KBM-7 (cell line): ENCODE results near the gene CNTNAP4.

Experiments used
- DNase-seq: peaks from one replicate; pipeline ENCODE4 v3.0.0-alpha.2; 2015
- in situ Hi-C: fragments of 300-500 bp; cut with MboI; formaldehyde crosslinking; loops from 2 replicates; pipeline ENCODE4 v1.14.3; 2020; ENCODE audit warnings: low sequenced_read_pairs, low pct_unique_long_range_greater_than_20kb, mixed read lengths

Gene CNTNAP4

DNA sequence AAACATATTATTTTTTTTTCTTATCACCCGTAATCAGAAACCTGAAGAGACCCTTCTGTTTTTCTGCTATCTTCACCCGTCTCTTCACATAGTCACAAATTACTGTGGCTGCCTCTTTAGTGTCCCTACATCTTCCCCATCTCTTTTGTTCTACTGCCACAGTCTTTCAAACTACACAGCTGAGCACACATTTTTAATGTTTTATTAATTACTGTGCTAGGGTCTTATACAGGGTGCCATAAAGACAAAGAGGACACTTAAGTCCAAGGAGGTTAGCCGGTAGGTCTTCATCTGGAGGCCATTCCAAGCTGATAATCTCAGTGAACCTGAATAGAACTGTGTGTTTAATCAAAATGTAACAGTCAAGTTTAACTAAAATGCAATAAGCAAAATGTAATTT is 20.7 kb downstream of the CNTNAP4 start:
- no peak for DNase-seq
- in situ Hi-C loops: no loop called here

- in situ Hi-C loops: loop anchor here (25.0 kb wide), 1 partner anchor 109 kb away; no protein-coding TSS in a partner anchor
- DNase-seq: no peak
Observed at GRCh38 chr16:76303637-76304314, 26.6 kb downstream of the CNTNAP4 start.

- no peak for DNase-seq
- in situ Hi-C loops: loop anchor here (25.0 kb wide), 1 partner anchor 103 kb away; no protein-coding TSS in a partner anchor
Observed at GRCh38 chr16:76309639-76310335, 32.6 kb downstream of the CNTNAP4 start.

DNA sequence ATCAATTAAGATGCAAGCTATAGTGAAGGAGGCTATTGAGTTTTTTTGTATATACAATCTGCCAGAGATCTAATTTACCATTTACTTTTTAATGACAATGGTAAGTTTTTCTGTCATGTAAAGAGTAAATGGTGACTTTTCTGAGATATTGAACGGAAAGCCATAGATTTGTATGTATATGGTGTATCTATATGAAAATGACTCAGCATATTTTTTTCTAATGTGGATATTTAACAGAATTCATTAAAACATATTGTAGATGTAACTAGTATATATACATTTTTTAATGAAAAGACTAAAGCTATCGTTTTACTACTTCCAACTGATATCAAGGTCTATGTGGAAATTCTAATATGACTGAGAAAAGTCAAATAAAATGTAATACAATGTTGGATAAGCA is 34.1 kb downstream of the CNTNAP4 start:
- in situ Hi-C loops: loop anchor here (25.0 kb wide), 1 partner anchor 101 kb away; no protein-coding TSS in a partner anchor
- DNase-seq: no peak

DNA sequence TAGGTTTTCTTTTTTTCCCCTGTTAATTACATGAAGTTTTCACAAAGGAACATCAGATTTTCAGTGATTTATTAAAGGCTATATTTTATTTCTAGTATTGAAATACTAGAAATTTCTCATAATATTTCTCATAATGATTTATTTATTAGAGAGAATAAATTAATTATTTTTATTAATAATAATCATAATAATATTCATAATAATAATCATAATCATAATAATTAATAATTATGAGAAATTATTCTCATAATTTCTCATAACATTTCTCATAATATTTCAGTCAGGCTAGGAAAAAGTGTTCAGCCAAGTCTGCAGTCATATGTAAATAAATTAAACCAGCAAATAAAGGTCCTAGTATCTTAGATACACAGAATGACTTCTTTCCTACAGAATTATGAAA is 41.4 kb downstream of the CNTNAP4 start:
- in situ Hi-C loops: loop anchor here (25.0 kb wide), 1 partner anchor 94 kb away; no protein-coding TSS in a partner anchor
- DNase-seq: no peak

DNA sequence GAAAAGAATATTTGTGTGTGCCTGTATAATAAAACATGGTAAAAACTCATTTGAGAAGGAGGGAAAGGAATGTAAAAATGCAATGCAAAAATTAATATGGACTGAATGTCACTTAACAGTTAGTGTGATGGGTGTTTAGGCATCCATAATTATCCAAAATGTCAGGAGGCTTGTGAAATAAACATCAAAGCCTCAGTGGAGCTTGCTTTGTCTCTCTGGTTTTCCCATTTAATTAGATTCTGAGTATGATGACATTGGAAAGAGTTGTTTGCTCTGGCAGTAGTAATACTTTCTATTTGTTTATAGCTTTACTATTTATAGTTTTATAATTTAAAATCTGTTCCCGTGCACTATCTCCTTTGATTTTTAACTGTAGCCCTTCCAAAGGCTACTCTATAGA is 51.9 kb downstream of the CNTNAP4 start:
- in situ Hi-C loops: no loop called here
- DNase-seq: no peak

- in situ Hi-C loops: no loop called here
- DNase-seq: no peak
Observed at GRCh38 chr16:76335180-76335974, 58.2 kb downstream of the CNTNAP4 start.

GRCh38 chr16:76336112-76336511 is 58.9 kb downstream of the CNTNAP4 start:
- DNase-seq: no peak
- in situ Hi-C loops: no loop called here

DNA sequence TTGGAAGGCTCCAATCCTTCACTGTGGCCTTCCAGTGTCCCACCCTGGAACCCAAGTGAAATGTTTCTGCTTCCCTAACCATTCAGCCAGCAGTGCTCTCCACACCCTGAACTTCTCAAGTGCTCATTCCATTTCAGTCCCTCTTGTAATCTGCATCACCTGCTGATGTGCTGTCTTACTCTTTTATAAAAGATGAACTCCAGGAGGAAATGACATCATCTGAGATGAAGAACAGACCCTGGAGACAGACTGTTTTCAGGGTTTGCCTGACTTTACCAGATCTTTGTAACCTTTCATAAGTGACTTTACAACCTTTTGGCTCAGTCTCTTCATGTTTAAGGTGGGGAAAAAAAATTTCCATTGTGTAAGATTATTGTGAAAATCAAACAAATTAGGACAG is 61.3 kb downstream of the CNTNAP4 start:
- in situ Hi-C loops: no loop called here
- no peak for DNase-seq

GRCh38 chr16:76343769-76344168 is 66.6 kb downstream of the CNTNAP4 start:
- in situ Hi-C loops: no loop called here
- DNase-seq: no peak

GRCh38 chr16:76345163-76345661 is 68.0 kb downstream of the CNTNAP4 start:
- in situ Hi-C loops: no loop called here
- no peak for DNase-seq

DNA sequence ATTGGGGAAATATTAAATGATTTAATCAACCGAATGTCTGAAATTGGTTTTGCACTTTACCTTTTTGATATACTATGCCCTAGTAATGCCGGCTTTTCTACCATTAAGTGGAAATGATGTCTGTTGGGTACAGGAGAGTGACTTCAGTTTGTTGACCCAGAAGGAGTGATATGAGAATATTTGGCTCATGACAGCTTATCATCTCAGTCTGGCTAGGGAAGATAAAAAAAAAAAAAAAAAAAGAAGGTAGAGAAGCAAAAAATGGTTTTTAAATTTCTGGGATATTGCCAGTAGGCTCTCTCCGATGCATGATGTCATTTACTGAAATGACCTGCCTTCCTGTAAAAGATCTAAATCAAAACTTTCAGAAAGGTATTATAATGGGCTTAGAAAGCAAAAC is 69.0 kb downstream of the CNTNAP4 start:
- no peak for DNase-seq
- in situ Hi-C loops: no loop called here

DNA sequence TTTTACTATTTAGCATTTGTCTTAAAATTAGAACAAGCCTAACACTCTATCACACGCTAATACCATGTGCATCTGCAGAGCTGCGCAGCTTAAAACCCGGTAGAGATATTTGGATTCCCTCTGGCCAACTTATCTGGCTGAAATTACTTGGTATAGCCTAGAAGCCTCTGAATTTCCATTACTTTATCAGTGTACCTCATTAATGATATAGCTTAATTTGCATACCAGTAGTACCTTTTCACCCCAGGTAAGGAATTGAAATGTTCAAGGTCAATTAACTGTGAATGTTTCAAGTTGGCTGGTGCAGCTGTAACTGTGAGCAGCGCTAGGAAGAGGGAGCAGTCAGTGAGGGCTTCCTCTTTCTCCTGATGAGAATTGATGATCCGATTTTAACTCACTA is 74.2 kb downstream of the CNTNAP4 start:
- in situ Hi-C loops: no loop called here
- no peak for DNase-seq

GRCh38 chr16:76360404-76360803 is 83.2 kb downstream of the CNTNAP4 start:
- no peak for DNase-seq
- in situ Hi-C loops: no loop called here

DNA sequence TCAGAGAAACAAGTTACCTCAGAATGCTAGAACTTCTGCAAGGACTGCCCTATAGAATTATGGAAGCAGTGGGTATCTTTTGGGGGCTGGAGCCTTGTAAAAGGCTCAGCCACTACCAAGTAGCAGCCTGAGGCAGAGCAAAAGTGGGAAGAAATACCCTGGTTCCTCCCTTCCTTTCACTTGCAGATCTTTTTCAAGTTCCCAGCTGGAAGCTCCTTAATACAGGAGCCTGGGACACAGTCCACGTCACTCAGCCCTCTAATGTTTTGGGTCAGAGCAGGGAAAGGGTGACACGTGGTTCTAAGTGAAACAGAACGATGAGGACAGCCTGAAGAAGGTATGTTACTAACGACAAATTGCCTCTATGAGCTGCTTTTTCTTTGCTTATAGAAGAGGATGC is 93.1 kb downstream of the CNTNAP4 start:
- in situ Hi-C loops: no loop called here
- DNase-seq: no peak

DNA sequence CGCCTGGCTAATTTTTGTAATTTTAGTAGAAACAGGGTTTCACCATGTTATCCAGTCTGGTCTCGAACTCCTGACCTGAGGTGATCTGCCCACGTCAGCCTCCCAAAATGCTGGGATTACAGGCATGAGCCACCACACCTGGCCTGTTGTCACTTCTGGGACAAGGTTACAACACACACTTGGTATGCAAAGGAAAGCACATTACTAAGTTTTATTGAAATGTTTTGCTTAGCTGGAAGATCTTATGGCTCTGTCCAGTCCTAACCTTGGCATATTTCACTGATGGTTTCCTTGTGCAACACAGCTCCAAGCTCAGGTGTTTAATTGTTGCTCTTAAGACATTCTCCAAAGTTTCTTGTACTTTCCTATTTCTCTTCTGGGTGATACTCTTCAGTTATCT is 94.2 kb downstream of the CNTNAP4 start:
- in situ Hi-C loops: no loop called here
- DNase-seq: no peak

- in situ Hi-C loops: no loop called here
- no peak for DNase-seq
Observed at GRCh38 chr16:76373998-76374397, 96.8 kb downstream of the CNTNAP4 start.

- in situ Hi-C loops: no loop called here
- no peak for DNase-seq
Observed at GRCh38 chr16:76376988-76377387, 99.8 kb downstream of the CNTNAP4 start.

DNA sequence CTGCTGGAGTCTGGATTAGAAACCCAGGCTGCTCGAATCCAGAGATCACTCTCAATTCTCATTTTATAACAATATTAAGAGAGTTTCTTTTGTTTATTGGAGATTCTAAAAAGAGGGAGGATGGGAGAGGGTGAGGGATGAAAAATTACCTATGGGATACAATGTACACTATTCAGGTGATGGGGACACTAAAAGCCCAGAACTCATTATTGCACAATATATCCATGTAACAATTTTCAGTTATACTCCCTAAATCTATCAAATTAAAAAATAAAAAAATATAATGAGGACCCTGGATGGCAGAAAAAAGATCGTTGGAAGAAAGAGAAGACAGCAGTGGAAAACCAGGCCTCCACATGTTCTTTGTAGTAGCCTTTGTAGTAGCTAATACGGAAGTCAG is 100.8 kb downstream of the CNTNAP4 start:
- no peak for DNase-seq
- in situ Hi-C loops: no loop called here

DNA sequence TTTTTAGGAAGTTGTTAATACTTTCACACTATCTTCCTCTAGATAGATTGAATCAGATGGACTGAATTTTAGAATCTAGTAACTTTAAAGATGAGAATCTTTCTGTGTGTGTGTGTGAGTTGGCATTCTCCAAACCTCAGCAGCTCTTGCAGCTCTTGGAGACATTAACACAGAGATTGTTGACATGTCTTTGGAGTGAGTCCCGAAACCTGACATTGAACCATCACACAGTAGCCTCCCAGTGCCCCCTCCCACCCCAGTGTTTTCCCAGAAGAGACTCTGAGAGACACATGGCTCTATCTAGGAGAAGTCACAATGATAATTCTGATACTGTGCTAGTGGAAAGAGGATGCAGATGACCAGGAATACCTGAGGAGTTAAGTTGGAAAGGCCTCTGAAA is 103.9 kb downstream of the CNTNAP4 start:
- in situ Hi-C loops: no loop called here
- DNase-seq: no peak
